Measurements from ENCODE around the gene ACKR1.

Gene ACKR1

DNA sequence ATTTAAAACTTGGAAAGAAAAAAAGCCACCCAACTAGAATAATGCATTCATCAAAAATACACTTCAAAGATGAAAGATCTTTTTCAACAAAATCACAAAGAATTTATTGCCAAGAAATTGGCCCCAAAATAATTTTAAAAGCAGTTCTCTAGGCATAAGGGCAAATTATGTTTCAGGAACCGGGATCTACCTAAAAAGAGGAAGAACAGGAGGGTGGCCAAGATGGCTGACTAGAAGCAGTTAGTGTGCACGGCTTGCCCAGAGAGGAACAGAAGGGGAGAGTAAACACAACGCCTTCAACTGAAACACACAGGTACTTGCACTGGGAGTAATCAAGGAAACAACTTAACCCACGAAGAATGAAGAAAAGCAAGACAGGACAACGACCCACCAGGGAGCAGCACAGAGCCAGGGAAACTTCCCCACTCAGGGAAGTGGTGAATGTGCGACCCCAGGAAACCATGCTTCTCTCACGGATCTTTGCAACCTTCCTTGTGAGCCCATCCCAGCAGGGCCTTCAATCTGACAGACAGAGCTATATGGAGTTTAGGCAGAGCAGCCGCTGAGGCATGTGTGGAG is 46.1 kb downstream of the ACKR1 start:
- H3K4me3 ChIP-seq (ENCODE audit: low read depth in 1 of 2, low read length in 2 of 2): no peak overlapping the region
- no peaks in the 10 kb centered on the region for H3K9me3 ChIP-seq (ENCODE audit: control insufficient read depth in 1 of 2, low read length in 2 of 2)
- H3K36me3 ChIP-seq (ENCODE audit: control insufficient read depth in 1 of 2, insufficient read depth in 2 of 2, low read length in 2 of 2): no peaks in the 10 kb centered on the region
- H3K9ac ChIP-seq (ENCODE audit: low read depth in 1 of 2, low read length in 2 of 2): no peak overlapping the region
- H3K27me3 ChIP-seq (ENCODE audit: control insufficient read depth in 1 of 2, insufficient read depth in 2 of 2, low read length in 2 of 2): no peaks in the 10 kb centered on the region
- no peak overlapping the region for H3K27ac ChIP-seq (ENCODE audit: low read depth, low read length)
- no peaks in the 10 kb centered on the region for H3K4me1 ChIP-seq (ENCODE audit: control insufficient read depth in 1 of 2, insufficient read depth in 2 of 2, low read length in 2 of 2)

Measured in duodenal mucosa (tissue), 2 donors.